ENCODE results near the gene DSCAM. TPM values are rescaled to one million over a fixed set of nuclear protein-coding genes. Genes with fewer than 3 reads are reported as not detected.
"Not testable (repeated sequence)": the region's sequence is repeated elsewhere in the genome, so short reads cannot be mapped to it uniquely, and the experiment has no call there.

DSCAM gene
- total RNA-seq, 1 donor from 2014 or later, result not detected

DNA sequence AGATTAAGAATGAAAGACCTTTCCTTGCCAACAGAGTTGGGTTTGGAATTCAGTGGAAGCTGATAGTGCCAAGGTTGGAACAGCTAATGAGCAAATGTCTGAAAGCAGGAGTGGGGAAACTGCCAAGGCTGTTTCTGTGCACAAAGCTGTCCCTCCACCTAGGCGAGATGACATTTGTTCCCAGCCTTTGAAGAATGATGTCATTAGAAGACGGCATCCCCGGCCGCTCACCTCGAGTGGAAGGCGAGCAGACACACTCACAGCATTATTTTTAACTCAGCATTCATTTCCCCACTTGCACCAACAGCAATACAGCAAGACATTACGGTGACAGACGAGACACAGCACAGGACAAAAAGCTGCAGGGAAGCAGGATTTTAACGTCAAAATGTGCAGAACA lies 515.8 kb downstream of the DSCAM start:
- Mint-ChIP-seq H3K36me3 (ENCODE audit: unreplicated experiment) (no peaks in the 10 kb centered on the region), H3K27me3 (ENCODE audit: unreplicated experiment) (no peaks in the 10 kb centered on the region), H3K4me3 (ENCODE audit: unreplicated experiment) (no peak overlapping the region), H3K4me1 (ENCODE audit: unreplicated experiment) (no peaks in the 10 kb centered on the region), H3K9me3 (ENCODE audit: unreplicated experiment) (peaks cover 22% of the 10 kb centered on the region), H3K27ac (ENCODE audit: unreplicated experiment) (no peak overlapping the region)
- TF ChIP-seq CTCF (IDR thresholded peaks at IDR 0.05), result no peak
- no peak for DNase-seq (ENCODE audit: extremely low spot score, unreplicated experiment)

DNA sequence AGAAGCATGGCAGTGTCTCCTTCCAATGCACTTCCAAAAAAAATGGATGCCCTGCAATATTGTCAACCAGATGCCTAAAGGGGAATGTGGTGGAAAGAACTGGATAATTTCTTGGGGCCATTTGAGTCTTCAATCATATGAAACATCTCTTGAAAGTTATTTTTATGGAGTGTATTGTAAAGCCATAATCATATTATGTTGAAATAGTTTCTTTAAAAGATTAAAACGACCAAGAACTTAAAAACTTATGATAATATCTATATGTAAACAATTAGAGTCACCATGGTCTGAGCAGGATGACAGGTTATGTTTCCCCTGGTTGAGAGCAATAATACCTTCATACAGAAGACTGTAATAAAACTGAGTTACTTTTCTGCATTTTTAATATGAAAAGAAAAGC lies 522.6 kb downstream of the DSCAM start:
- Mint-ChIP-seq H3K4me3 (ENCODE audit: unreplicated experiment) (no peak overlapping the region), H3K9me3 (ENCODE audit: unreplicated experiment) (peaks cover 58% of the 10 kb centered on the region), H3K36me3 (ENCODE audit: unreplicated experiment) (no peaks in the 10 kb centered on the region), H3K27me3 (ENCODE audit: unreplicated experiment) (no peaks in the 10 kb centered on the region), H3K27ac (ENCODE audit: unreplicated experiment) (no peak overlapping the region), H3K4me1 (ENCODE audit: unreplicated experiment) (no peaks in the 10 kb centered on the region)
- TF ChIP-seq CTCF (IDR thresholded peaks at IDR 0.05), result no peak
- DNase-seq (ENCODE audit: extremely low spot score, unreplicated experiment), result no peak

- not testable (repeated sequence) for DNase-seq (ENCODE audit: extremely low spot score, unreplicated experiment); H3K27ac Mint-ChIP-seq (ENCODE audit: unreplicated experiment); H3K4me1 Mint-ChIP-seq (ENCODE audit: unreplicated experiment); H3K27me3 Mint-ChIP-seq (ENCODE audit: unreplicated experiment); H3K36me3 Mint-ChIP-seq (ENCODE audit: unreplicated experiment); H3K4me3 Mint-ChIP-seq (ENCODE audit: unreplicated experiment)
- H3K9me3 Mint-ChIP-seq (ENCODE audit: unreplicated experiment), result peaks cover 55% of the 10 kb centered on the region
Observed at GRCh38 chr21:40320718-40321117, 526.2 kb downstream of the DSCAM start.

- no peak for DNase-seq (ENCODE audit: extremely low spot score, unreplicated experiment)
- no peaks in the 10 kb centered on the region for H3K4me1 Mint-ChIP-seq (ENCODE audit: unreplicated experiment)
- H3K27me3 Mint-ChIP-seq (ENCODE audit: unreplicated experiment), result no peaks in the 10 kb centered on the region
- no peak for TF ChIP-seq CTCF (IDR thresholded peaks at IDR 0.05)
- H3K27ac Mint-ChIP-seq (ENCODE audit: unreplicated experiment), result no peak overlapping the region
- no peak overlapping the region for H3K4me3 Mint-ChIP-seq (ENCODE audit: unreplicated experiment)
- H3K36me3 Mint-ChIP-seq (ENCODE audit: unreplicated experiment), result no peaks in the 10 kb centered on the region
- peaks cover 61% of the 10 kb centered on the region for H3K9me3 Mint-ChIP-seq (ENCODE audit: unreplicated experiment)
Observed at GRCh38 chr21:40318371-40318770, 528.6 kb downstream of the DSCAM start.

DNA sequence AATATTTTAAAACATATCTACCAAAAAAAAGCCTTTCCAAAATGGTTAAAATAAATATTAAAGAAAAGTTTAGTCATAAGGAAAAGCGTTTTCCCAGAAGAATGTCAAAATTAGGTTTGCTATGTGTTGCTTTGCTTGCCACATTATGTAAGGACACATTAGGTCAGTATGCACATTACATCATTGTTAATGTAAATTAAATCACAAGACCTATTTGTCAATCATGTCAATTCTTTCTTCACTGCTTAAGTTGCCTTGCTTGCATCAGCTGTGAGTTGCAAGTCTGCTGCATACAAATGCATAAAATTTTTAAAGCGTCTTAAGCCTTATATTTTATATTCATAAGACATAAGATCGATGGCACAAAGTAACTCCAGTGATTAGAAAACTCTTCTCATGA lies 530.9 kb downstream of the DSCAM start:
- no peak for DNase-seq (ENCODE audit: extremely low spot score, unreplicated experiment)
- no peak for TF ChIP-seq CTCF (IDR thresholded peaks at IDR 0.05)
- Mint-ChIP-seq H3K4me3 (ENCODE audit: unreplicated experiment) (no peak overlapping the region), H3K27ac (ENCODE audit: unreplicated experiment) (no peak overlapping the region), H3K27me3 (ENCODE audit: unreplicated experiment) (no peaks in the 10 kb centered on the region), H3K4me1 (ENCODE audit: unreplicated experiment) (no peaks in the 10 kb centered on the region), H3K36me3 (ENCODE audit: unreplicated experiment) (no peaks in the 10 kb centered on the region), H3K9me3 (ENCODE audit: unreplicated experiment) (peaks cover 54% of the 10 kb centered on the region)

DNA sequence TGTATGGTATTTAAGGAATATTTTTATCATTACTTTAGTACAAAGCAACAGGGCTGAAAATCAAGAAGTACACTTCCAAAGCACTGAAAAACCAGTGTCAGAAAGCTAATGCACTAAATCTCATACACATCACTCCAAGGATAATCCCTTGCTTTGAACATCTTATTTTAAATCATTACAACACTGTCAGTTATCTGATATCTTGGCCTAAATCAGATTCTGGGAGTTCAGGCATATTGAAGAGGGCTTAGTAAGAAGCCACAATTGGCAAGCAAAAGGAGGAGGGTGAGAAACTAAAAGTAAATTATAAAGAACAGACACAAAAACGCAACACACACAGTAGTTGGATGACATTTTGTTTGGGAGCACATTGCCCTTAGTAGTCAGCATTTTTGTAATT lies 531.3 kb downstream of the DSCAM start:
- Mint-ChIP-seq H3K27me3 (ENCODE audit: unreplicated experiment) (no peaks in the 10 kb centered on the region), H3K36me3 (ENCODE audit: unreplicated experiment) (no peaks in the 10 kb centered on the region), H3K4me1 (ENCODE audit: unreplicated experiment) (no peaks in the 10 kb centered on the region), H3K4me3 (ENCODE audit: unreplicated experiment) (no peak overlapping the region), H3K27ac (ENCODE audit: unreplicated experiment) (no peak overlapping the region), H3K9me3 (ENCODE audit: unreplicated experiment) (peaks cover 54% of the 10 kb centered on the region)
- TF ChIP-seq CTCF (IDR thresholded peaks at IDR 0.05), result no peak
- no peak for DNase-seq (ENCODE audit: extremely low spot score, unreplicated experiment)

All from osteocyte (in vitro differentiated cells).